GM13976 (cell line): ENCODE results near the gene COL8A2.

ENCODE experiments used
- DNase-seq: peaks from one replicate; pipeline ENCODE4 v3.0.0; 2012; ENCODE audit warnings: low spot score
- CTCF ChIP-seq: IDR thresholded peaks from 2 replicates; pipeline ENCODE4 v1.5.1; 2012; ENCODE audit warnings: borderline replicate concordance, mild to moderate bottlenecking; ENCODE audit not compliant: insufficient read depth; ENCODE audit errors: extremely low read depth, missing control alignments, control extremely low read depth
- in situ Hi-C: fragments of 300-500 bp; cut with MboI; formaldehyde crosslinking; loops from one replicate; pipeline ENCODE4 v1.12.0; 2022; ENCODE audit warnings: low sequenced_read_pairs, mixed read lengths, inconsistent platforms; ENCODE audit not compliant: unreplicated experiment

COL8A2 gene

GRCh38 chr1:36166938-36167905, 42.2 kb upstream of the COL8A2 start:
- in situ Hi-C loops: no loop called here
- no peak for DNase-seq
- TF ChIP-seq CTCF: no peak

GRCh38 chr1:36166136-36166535, 41.1 kb upstream of the COL8A2 start:
- in situ Hi-C loops: no loop called here
- DNase-seq: no peak

GRCh38 chr1:36165145-36165544, 40.1 kb upstream of the COL8A2 start:
- in situ Hi-C loops: no loop called here
- no peak for DNase-seq
- no peak for TF ChIP-seq CTCF

More at GRCh38 chr1:36166136-36166535, 41.1 kb upstream of the COL8A2 start:
- TF ChIP-seq CTCF: no peak

- no peak for DNase-seq
- TF ChIP-seq CTCF: no peak
- in situ Hi-C loops: no loop called here
Observed at GRCh38 chr1:36164361-36164760, 39.3 kb upstream of the COL8A2 start.

GRCh38 chr1:36163426-36163825, 38.4 kb upstream of the COL8A2 start:
- in situ Hi-C loops: no loop called here
- DNase-seq: no peak
- no peak for TF ChIP-seq CTCF

- in situ Hi-C loops: no loop called here
- DNase-seq: no peak
- TF ChIP-seq CTCF: no peak
Observed at GRCh38 chr1:36162680-36163239, 37.7 kb upstream of the COL8A2 start.
